HUES6 (cell line): ENCODE measurements around the gene DLGAP1.

Experiments
- H3K27ac ChIP-seq: 2 replicates; pipeline ENCODE4 v1.7.0; 2013; ENCODE audit warnings: low read depth, mild to moderate bottlenecking, low read length, inconsistent platforms
- H3K27me3 ChIP-seq: 2 replicates; pipeline ENCODE4 v1.6.1; 2013; ENCODE audit warnings: low read length; ENCODE audit not compliant: control insufficient read depth, insufficient read depth
- H3K36me3 ChIP-seq: 2 replicates; pipeline ENCODE4 v1.6.1; 2013; ENCODE audit warnings: low read length; ENCODE audit not compliant: control insufficient read depth, insufficient read depth
- H3K4me1 ChIP-seq: 2 replicates; pipeline ENCODE4 v1.6.1; 2013; ENCODE audit warnings: low read length; ENCODE audit not compliant: control insufficient read depth, insufficient read depth
- H3K4me3 ChIP-seq: 2 replicates; pipeline ENCODE4 v1.5.1; 2013; ENCODE audit warnings: low read depth, low read length
- H3K9ac ChIP-seq: one replicate; pipeline ENCODE4 v1.6.1; 2013; ENCODE audit warnings: mild to moderate bottlenecking, low read length
- H3K9me3 ChIP-seq: 2 replicates; pipeline ENCODE4 v1.6.1; 2013; ENCODE audit warnings: low read depth, low read length; ENCODE audit not compliant: control insufficient read depth, insufficient read depth

DLGAP1 gene

DNA sequence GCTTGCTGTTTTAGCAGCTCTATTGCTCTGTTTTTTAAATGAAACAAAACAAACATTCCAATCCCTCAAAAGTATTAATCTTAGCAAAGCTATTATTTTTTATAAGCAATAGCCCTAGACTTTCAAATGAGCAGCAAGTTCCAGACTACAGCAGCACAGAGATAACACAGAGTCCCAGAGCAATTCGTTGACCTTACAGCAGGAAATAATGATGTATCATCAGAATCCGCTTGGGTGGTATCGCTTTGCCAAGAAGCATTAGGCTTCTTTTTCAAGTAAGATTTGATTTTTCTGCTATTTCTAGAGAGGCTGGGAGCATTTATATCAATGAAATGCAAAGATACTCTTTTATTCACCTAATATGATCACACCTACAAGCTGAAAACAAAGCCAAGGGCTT is 209.7 kb downstream of the DLGAP1 start:
- no peaks in the 10 kb centered on the region for H3K36me3 ChIP-seq
- peaks cover 30% of the 10 kb centered on the region for H3K4me1 ChIP-seq
- H3K27me3 ChIP-seq: peaks cover 7% of the 10 kb centered on the region; the same call in 1 of the 2 replicates
- no peak overlapping the region for H3K9ac ChIP-seq
- H3K9me3 ChIP-seq: no peaks in the 10 kb centered on the region
- no peak overlapping the region for H3K27ac ChIP-seq
- H3K4me3 ChIP-seq: no peak overlapping the region

- Histone ChIP-seq H3K4me1 (peaks cover 47% of the 10 kb centered on the region), H3K9ac (no peak overlapping the region), H3K27ac (no peak overlapping the region), H3K27me3 (peaks cover 13% of the 10 kb centered on the region; the same call in 1 of the 2 replicates), H3K9me3 (no peaks in the 10 kb centered on the region), H3K36me3 (no peaks in the 10 kb centered on the region), H3K4me3 (no peak overlapping the region)
Observed at GRCh38 chr18:4242431-4243161, 212.5 kb downstream of the DLGAP1 start.

DNA sequence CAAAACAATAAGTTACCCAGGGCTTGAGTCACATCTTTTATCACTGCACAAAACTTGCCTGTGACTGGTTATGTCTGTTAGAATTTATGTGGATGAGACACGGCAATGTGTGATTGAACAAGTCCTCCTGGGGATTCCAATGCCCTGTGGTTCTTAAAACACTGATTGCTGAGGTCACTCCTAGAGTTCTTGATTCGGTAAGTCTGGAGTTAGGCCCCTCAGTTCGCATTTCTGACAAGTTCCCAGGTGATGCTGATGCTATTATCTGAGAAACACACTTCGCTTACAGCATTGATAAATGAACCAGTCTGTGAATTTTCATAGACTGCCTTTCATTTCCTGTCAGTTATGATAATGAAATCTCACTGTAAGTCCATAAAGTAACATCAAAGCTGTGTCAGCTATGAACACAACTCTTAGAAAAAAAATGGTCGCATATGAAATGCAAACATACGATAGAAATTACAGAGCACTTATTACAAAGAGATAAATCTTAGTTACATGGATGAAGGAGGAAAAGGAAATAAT is 214.0 kb downstream of the DLGAP1 start:
- Histone ChIP-seq H3K36me3 (no peaks in the 10 kb centered on the region), H3K4me3 (no peak overlapping the region), H3K4me1 (peaks cover 57% of the 10 kb centered on the region), H3K9me3 (no peaks in the 10 kb centered on the region), H3K27ac (no peak overlapping the region), H3K27me3 (peaks cover 13% of the 10 kb centered on the region; the same call in 1 of the 2 replicates), H3K9ac (no peak overlapping the region)

GRCh38 chr18:4238966-4239365 is 216.1 kb downstream of the DLGAP1 start:
- no peak overlapping the region for H3K27ac ChIP-seq
- peaks cover 71% of the 10 kb centered on the region for H3K4me1 ChIP-seq
- H3K36me3 ChIP-seq: no peaks in the 10 kb centered on the region
- no peak overlapping the region for H3K4me3 ChIP-seq
- H3K9me3 ChIP-seq: no peaks in the 10 kb centered on the region
- H3K9ac ChIP-seq: no peak overlapping the region
- peaks cover 13% of the 10 kb centered on the region; the same call in 1 of the 2 replicates for H3K27me3 ChIP-seq

- H3K4me1 ChIP-seq: peaks cover 76% of the 10 kb centered on the region
- peaks cover 13% of the 10 kb centered on the region; the same call in 1 of the 2 replicates for H3K27me3 ChIP-seq
- no peaks in the 10 kb centered on the region for H3K9me3 ChIP-seq
- H3K4me3 ChIP-seq: no peak overlapping the region
- no peak overlapping the region for H3K9ac ChIP-seq
- H3K27ac ChIP-seq: no peak overlapping the region
- H3K36me3 ChIP-seq: no peaks in the 10 kb centered on the region
Observed at GRCh38 chr18:4237664-4238041, 217.5 kb downstream of the DLGAP1 start.

- Histone ChIP-seq H3K27me3 (peaks cover 13% of the 10 kb centered on the region; the same call in 1 of the 2 replicates), H3K9me3 (no peaks in the 10 kb centered on the region), H3K27ac (no peak overlapping the region), H3K36me3 (no peaks in the 10 kb centered on the region), H3K4me1 (peaks cover 76% of the 10 kb centered on the region), H3K4me3 (no peak overlapping the region), H3K9ac (no peak overlapping the region)
Observed at GRCh38 chr18:4236940-4237663, 218.0 kb downstream of the DLGAP1 start.

DNA sequence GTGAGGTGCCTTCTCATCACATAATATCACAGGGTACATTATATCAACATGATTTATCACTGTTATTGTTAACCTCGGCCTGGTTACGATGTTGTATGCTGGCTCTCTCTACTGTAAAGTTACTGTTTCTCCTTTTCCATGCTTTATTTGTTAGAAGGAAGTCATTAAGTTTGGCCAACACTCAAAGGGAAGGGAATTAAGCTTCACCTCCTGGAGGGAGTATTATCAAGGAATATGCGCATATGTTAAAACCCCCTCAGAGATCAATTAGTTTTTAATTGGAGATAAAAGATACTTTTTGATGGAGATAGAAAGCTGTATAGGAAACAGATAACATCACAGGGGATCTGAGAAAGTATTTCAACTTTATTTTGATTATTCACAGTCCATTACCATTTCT is 221.6 kb downstream of the DLGAP1 start:
- no peaks in the 10 kb centered on the region for H3K36me3 ChIP-seq
- peaks cover 5% of the 10 kb centered on the region; the same call in 1 of the 2 replicates for H3K9me3 ChIP-seq
- peak overlapping the region; percentile 42 for H3K4me3 ChIP-seq
- H3K27ac ChIP-seq: peak overlapping the region; percentile 14; the same call in 1 of the 2 replicates
- H3K27me3 ChIP-seq: no peaks in the 10 kb centered on the region; the same call in 1 of the 2 replicates
- H3K9ac ChIP-seq: no peak overlapping the region
- H3K4me1 ChIP-seq: peaks cover 56% of the 10 kb centered on the region

DNA sequence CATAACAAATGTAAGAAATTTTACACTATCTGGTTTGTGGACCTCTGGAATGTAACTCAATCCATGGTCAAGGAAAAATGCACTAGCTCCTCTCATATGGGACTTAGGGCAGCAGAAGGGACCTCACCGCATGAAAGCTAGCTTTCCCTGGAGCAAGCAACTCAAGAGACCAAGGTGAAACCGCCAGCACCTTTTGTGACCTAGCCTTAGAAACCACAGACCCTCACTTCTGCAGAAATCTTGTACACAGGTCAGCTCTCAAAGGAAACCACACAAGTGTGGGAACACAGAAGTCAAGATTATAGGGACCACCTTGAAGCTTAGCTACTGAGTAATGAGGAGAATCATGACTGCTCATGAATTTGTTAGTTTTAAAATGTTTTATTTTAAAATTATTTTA is 222.5 kb downstream of the DLGAP1 start:
- Histone ChIP-seq H3K9ac (no peak overlapping the region), H3K27me3 (no peaks in the 10 kb centered on the region; the same call in 1 of the 2 replicates), H3K4me1 (peaks cover 54% of the 10 kb centered on the region), H3K27ac (no peak overlapping the region), H3K36me3 (no peaks in the 10 kb centered on the region), H3K4me3 (no peak overlapping the region), H3K9me3 (peaks cover 5% of the 10 kb centered on the region; the same call in 1 of the 2 replicates)

DNA sequence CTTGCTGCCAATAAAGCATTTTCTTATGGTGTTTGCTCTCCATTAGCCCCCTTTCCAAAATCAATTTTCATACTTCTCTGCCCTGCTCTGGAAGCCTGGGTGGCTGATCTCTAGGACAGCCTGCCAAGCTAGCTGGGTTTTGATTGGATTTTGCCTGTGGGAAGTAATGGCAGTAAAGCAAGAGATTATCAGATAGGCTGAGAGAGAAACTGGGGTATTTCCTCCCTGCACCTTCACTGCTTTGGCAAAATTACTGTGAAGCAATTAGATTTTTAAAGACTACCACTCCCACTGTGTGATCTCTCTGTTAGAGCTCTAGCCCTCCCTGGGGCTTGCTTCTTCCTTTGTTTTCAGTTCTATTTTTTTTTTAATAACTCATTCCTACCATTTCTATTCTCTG is 223.8 kb downstream of the DLGAP1 start:
- H3K9ac ChIP-seq: no peak overlapping the region
- peaks cover 42% of the 10 kb centered on the region for H3K4me1 ChIP-seq
- no peaks in the 10 kb centered on the region for H3K36me3 ChIP-seq
- no peak overlapping the region for H3K4me3 ChIP-seq
- no peak overlapping the region for H3K27ac ChIP-seq
- peaks cover 5% of the 10 kb centered on the region; the same call in 1 of the 2 replicates for H3K9me3 ChIP-seq
- no peaks in the 10 kb centered on the region for H3K27me3 ChIP-seq

DNA sequence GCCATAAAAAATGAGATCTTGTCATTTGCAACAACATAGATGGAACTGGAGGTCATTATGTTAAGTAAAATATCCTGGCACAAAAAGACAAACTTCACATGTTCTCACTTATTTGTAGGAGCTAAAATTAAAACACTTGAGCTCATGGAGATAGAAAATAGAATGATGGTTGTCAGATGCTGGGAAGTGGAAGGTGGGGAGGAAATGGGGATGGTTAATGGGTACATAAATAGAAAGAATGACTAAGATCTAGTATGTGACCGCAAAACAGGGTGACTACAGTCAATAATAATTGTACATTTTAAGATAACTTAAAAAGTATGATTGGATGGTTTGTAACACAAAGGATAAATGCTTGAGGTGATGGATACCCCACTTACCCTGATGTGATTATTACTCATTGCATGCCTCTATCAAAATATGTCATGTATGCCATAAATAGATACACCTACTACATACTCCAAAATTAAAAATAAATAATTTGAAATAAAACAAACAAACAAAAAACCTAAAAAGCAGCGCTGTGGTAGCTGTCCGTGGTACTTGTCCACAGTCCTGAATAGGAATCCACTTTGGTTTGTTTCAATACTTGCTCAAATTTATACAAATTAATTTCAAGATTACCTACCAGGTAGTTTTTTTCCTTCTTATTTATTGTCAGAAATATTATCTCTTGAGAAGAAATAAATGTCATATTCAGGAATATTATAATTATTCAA is 224.5 kb downstream of the DLGAP1 start:
- no peak overlapping the region for H3K27ac ChIP-seq
- peaks cover 42% of the 10 kb centered on the region for H3K4me1 ChIP-seq
- no peak overlapping the region for H3K4me3 ChIP-seq
- no peaks in the 10 kb centered on the region for H3K36me3 ChIP-seq
- no peaks in the 10 kb centered on the region for H3K27me3 ChIP-seq
- no peak overlapping the region for H3K9ac ChIP-seq
- H3K9me3 ChIP-seq: peaks cover 5% of the 10 kb centered on the region; the same call in 1 of the 2 replicates
